ENCODE measurements around the gene GPRC5C. TPM values are rescaled to one million over a fixed set of nuclear protein-coding genes. Genes with fewer than 3 reads are reported as not detected.

GPRC5C gene
- total RNA-seq, 1 experiment from 2014 or later: 15.5 TPM

DNA sequence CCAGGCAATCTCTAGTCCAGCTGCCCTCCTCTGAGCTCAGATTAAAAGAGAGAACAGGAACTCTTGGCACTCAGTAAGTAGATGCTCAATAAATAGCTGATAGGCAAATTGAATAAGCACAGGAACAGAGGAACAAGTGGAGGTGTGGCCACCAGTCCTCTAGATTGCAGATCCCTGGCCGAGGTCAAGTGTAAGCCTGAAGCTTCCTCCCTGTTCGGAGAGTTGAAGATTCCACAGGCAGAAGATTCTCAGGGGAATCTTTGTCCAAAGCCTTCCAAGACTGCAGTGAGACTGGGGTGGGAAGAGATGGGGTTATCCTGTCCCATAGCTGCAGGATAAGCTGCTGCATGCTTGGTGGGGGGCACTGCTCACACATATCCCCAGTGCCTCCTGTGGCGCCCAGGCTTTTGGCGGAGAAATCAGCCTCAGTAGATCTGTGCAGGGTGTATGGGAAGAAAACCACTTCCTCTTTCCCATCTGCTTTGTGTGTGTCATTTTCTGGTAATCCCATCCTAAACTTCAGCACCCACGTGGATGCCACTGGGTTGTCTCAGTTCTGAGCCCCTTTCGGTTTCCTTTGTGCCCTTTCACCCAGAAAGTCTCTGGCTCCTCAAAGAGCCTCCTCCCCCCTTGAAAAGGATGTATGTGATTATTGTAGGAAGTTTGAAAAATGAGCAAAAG is 46.7 kb downstream of the GPRC5C start:
- Histone ChIP-seq H2BK5ac (ENCODE audit: insufficient read length, low read length) (no peak overlapping the region), H4K5ac (ENCODE audit: insufficient read length, low read depth, low read length) (no peak overlapping the region), H3K27me3 (ENCODE audit: insufficient read depth, low read length) (no peaks in the 10 kb centered on the region), H2BK15ac (ENCODE audit: low read depth, low read length) (no peak overlapping the region), H2AK5ac (ENCODE audit: insufficient read length, low read length) (no peak overlapping the region), H3K23me2 (ENCODE audit: insufficient read length, low read depth, low read length, poor library complexity, severe bottlenecking) (peaks cover 4% of the 10 kb centered on the region), H2BK12ac (ENCODE audit: insufficient read length, low read depth, low read length) (no peak overlapping the region), H4K20me1 (ENCODE audit: control insufficient read depth, insufficient read depth, insufficient read length) (no peaks in the 10 kb centered on the region), H3K9ac (ENCODE audit: extremely low read depth, insufficient read length, low read length) (no peak overlapping the region), H3K23ac (ENCODE audit: insufficient read length, low read depth, low read length) (no peak overlapping the region), H3K27ac (ENCODE audit: insufficient read length, low read depth, low read length) (no peak overlapping the region), H4K91ac (ENCODE audit: insufficient read length, low read depth, low read length) (no peak overlapping the region), H3K14ac (ENCODE audit: insufficient read depth, low read length) (no peak overlapping the region), H3K79me2 (ENCODE audit: insufficient read depth, low read length) (no peaks in the 10 kb centered on the region), H3K56ac (ENCODE audit: insufficient read length, low read depth, low read length) (no peak overlapping the region), H3K4me1 (ENCODE audit: insufficient read depth, low read length) (no peaks in the 10 kb centered on the region), H2BK120ac (ENCODE audit: low read depth, low read length, poor library complexity, severe bottlenecking) (no peak overlapping the region), H3K9me3 (ENCODE audit: control insufficient read depth, low read depth, low read length) (no peaks in the 10 kb centered on the region), H2BK20ac (ENCODE audit: low read depth, low read length, poor library complexity, severe bottlenecking) (no peak overlapping the region), H3K4me2 (ENCODE audit: insufficient read depth, insufficient read length, low read length) (no peak overlapping the region), H3K79me1 (ENCODE audit: insufficient read depth, low read depth, low read length, poor library complexity, severe bottlenecking) (no peaks in the 10 kb centered on the region), H3K18ac (ENCODE audit: insufficient read length, low read depth, low read length) (no peak overlapping the region), H2AFZ (ENCODE audit: low read length) (no peak overlapping the region), H3T11ph (ENCODE audit: low read length) (no peak overlapping the region), H4K8ac (replicated peaks; ENCODE audit: insufficient read length, low read depth, low read length) (no peak overlapping the region), H3K4ac (ENCODE audit: low read depth, low read length) (no peak overlapping the region)
- TF ChIP-seq, protein P1, sequence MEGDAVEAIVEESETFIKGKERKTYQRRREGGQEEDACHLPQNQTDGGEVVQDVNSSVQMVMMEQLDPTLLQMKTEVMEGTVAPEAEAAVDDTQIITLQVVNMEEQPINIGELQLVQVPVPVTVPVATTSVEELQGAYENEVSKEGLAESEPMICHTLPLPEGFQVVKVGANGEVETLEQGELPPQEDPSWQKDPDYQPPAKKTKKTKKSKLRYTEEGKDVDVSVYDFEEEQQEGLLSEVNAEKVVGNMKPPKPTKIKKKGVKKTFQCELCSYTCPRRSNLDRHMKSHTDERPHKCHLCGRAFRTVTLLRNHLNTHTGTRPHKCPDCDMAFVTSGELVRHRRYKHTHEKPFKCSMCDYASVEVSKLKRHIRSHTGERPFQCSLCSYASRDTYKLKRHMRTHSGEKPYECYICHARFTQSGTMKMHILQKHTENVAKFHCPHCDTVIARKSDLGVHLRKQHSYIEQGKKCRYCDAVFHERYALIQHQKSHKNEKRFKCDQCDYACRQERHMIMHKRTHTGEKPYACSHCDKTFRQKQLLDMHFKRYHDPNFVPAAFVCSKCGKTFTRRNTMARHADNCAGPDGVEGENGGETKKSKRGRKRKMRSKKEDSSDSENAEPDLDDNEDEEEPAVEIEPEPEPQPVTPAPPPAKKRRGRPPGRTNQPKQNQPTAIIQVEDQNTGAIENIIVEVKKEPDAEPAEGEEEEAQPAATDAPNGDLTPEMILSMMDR (conservative IDR thresholded peaks at IDR 0.05): no peak
- Mint-ChIP-seq H3K27me3 (ENCODE audit: low read depth) (peaks cover 55% of the 10 kb centered on the region), H3K36me3 (ENCODE audit: insufficient read depth in 1 of 3, low read depth in 3 of 3) (peaks cover 2 to 5% (median 3%) of the 10 kb centered on the region in 3 experiments; a peak in 6 of 7 replicates), H3K27ac (peak overlapping the region in 1 of 3 experiments; percentile 70; a peak in 1 of 7 replicates), H3K9me3 (peaks cover 18 to 22% of the 10 kb centered on the region in 2 experiments), H3K4me3 (no peak overlapping the region), H3K4me1 (peaks cover 4 to 5% of the 10 kb centered on the region in 2 experiments)
- no CpG with 5 or more reads among the region's 6 CpGs for WGBS (ENCODE audit: extremely low coverage, insufficient read length, low lambda C conversion rate)
- DNase-seq: no peak

Measured in H9 (cell line).